IMR-90 (cell line): ENCODE results near the gene C9orf50. TPM values are rescaled to one million over a fixed set of nuclear protein-coding genes. Genes with fewer than 3 reads are reported as not detected.

Experiments used
- ATAC-seq: fragments of 200-7000 bp; cut with Tn5 transposase; 2 replicates; pipeline ENCODE4 v1.9.1; 2020; ENCODE audit warnings: low read depth, mild to moderate bottlenecking, moderate library complexity
- BruUV-seq: library from RNA; stranded (reverse); fragments of 400-500 nt; replicated peaks from 2 replicates; lab custom pipeline; 2021; lab: Mats Ljungman, UMichigan
- CTCF ChIA-PET: fragments of 300-600 bp; formaldehyde crosslinking; extraction: SDS; loops from one replicate; lab custom pipeline; 2021; ENCODE audit warnings: antibody characterized with exemption; lab: Yijun Ruan, JAX
- POLR2A ChIA-PET: fragments of 300-600 bp; sonication (Branson Sonifier 250); formaldehyde crosslinking; loops from one replicate; lab custom pipeline; 2022; ENCODE audit warnings: antibody characterized with exemption; ENCODE audit not compliant: unreplicated experiment; lab: Charles Lee
- DNase-seq: peaks from one replicate; pipeline ENCODE4 v3.0.0; 2013
- H2AFZ ChIP-seq: replicated peaks from 2 replicates; pipeline ENCODE3; 2013; ENCODE audit warnings: low read length, mild to moderate bottlenecking; ENCODE audit not compliant: poor library complexity
- H2AK5ac ChIP-seq: 2 replicates; pipeline ENCODE4 v1.6.1; 2013; ENCODE audit warnings: low read depth, low read length, inconsistent platforms
- H2AK9ac ChIP-seq: replicated peaks from 2 replicates; pipeline ENCODE3; 2013; ENCODE audit warnings: mild to moderate bottlenecking, low read depth, low read length, moderate library complexity; ENCODE audit not compliant: poor library complexity
- H2BK120ac ChIP-seq: 2 replicates; pipeline ENCODE4 v1.6.1; 2013; ENCODE audit warnings: low read depth, low read length, inconsistent platforms
- H2BK15ac ChIP-seq: 3 replicates; pipeline ENCODE4 v1.6.1; 2013; ENCODE audit warnings: low read depth, low read length, inconsistent platforms
- H2BK20ac ChIP-seq: 2 replicates; pipeline ENCODE4 v1.6.1; 2013; ENCODE audit warnings: low read depth, mild to moderate bottlenecking, inconsistent platforms, low read length, moderate library complexity
- H2BK5ac ChIP-seq: 2 replicates; pipeline ENCODE4 v1.6.1; 2013; ENCODE audit warnings: mild to moderate bottlenecking, low read depth, low read length, inconsistent platforms; ENCODE audit not compliant: poor library complexity, severe bottlenecking
- H3K14ac ChIP-seq: replicated peaks from 2 replicates; pipeline ENCODE4 v1.6.1; 2013; ENCODE audit warnings: low read depth, low read length, inconsistent platforms
- H3K18ac ChIP-seq: 2 replicates; pipeline ENCODE4 v1.6.1; 2013; ENCODE audit warnings: low read depth, low read length, control low read depth
- H3K23ac ChIP-seq: 2 replicates; pipeline ENCODE4 v1.6.1; 2013; ENCODE audit warnings: low read depth, low read length, inconsistent platforms
- H3K27ac ChIP-seq: 2 replicates; pipeline ENCODE4 v1.5.1; 2013; ENCODE audit warnings: mild to moderate bottlenecking, control low read depth, low read length; ENCODE audit not compliant: insufficient read depth
- H3K27me3 ChIP-seq: 2 replicates; pipeline ENCODE4 v1.6.1; 2013; ENCODE audit warnings: low read length; ENCODE audit not compliant: control insufficient read depth, insufficient read depth
- H3K36me3 ChIP-seq: 2 replicates; pipeline ENCODE4 v1.6.1; 2013; ENCODE audit warnings: low read length, mixed read lengths; ENCODE audit not compliant: control insufficient read depth, insufficient read depth
- H3K4ac ChIP-seq: 2 replicates; pipeline ENCODE4 v1.6.1; 2013; ENCODE audit warnings: low read depth, low read length, inconsistent platforms
- H3K4me1 ChIP-seq: 2 replicates; pipeline ENCODE4 v1.6.1; 2013; ENCODE audit warnings: low read length, mixed read lengths; ENCODE audit not compliant: control insufficient read depth, insufficient read depth
- H3K4me2 ChIP-seq: 2 replicates; pipeline ENCODE4 v1.6.1; 2013; ENCODE audit warnings: low read depth, mild to moderate bottlenecking, control low read depth, low read length, moderate library complexity
- H3K4me3 ChIP-seq: 2 replicates; pipeline ENCODE4 v1.5.1; 2013; ENCODE audit warnings: low read depth, mild to moderate bottlenecking, control low read depth, low read length, moderate library complexity; ENCODE audit not compliant: insufficient read depth
- H3K56ac ChIP-seq: 2 replicates; pipeline ENCODE4 v1.6.1; 2013; ENCODE audit warnings: low read length, inconsistent platforms; ENCODE audit not compliant: insufficient read depth; ENCODE audit errors: extremely low read depth
- H3K79me1 ChIP-seq, 2 experiments: 2 replicates each; pipeline ENCODE4 v1.6.1; 2013; ENCODE audit warnings: low read length in 2 of 2, inconsistent platforms in 1 of 2, low read depth in 1 of 2
- H3K9ac ChIP-seq: 2 replicates; pipeline ENCODE4 v1.6.1; 2013; ENCODE audit warnings: low read depth, low read length, control low read depth
- H3K9me1 ChIP-seq: 2 replicates; pipeline ENCODE4 v1.6.1; 2013; ENCODE audit warnings: low read length, inconsistent platforms; ENCODE audit not compliant: insufficient read depth
- H3K9me3 ChIP-seq: 2 replicates; pipeline ENCODE4 v1.6.1; 2013; ENCODE audit warnings: low read length; ENCODE audit not compliant: control insufficient read depth, insufficient read depth
- H4K20me1 ChIP-seq: 2 replicates; pipeline ENCODE4 v1.6.1; 2013; ENCODE audit warnings: low read length, inconsistent platforms; ENCODE audit not compliant: insufficient read depth
- H4K5ac ChIP-seq: 2 replicates; pipeline ENCODE4 v1.6.1; 2013; ENCODE audit warnings: mild to moderate bottlenecking, low read depth, low read length, control low read depth
- H4K8ac ChIP-seq, 2 experiments: 2 replicates each; pipeline ENCODE4 v1.6.1; 2013; ENCODE audit warnings: low read depth in 2 of 2, low read length in 2 of 2, control low read depth in 1 of 2, inconsistent platforms in 1 of 2
- H4K91ac ChIP-seq: 2 replicates; pipeline ENCODE4 v1.6.1; 2013; ENCODE audit warnings: low read depth, low read length, inconsistent platforms; ENCODE audit not compliant: insufficient read depth
- CHD1 ChIP-seq: IDR thresholded peaks from 2 replicates; pipeline ENCODE4 v1.6.1; 2012; ENCODE audit warnings: low read depth, low read length, improper control_type of control experiment
- FOS ChIP-seq: fragments of 150-350 bp; IDR thresholded peaks from 2 replicates; pipeline ENCODE4 v1.6.1; 2016; ENCODE audit warnings: low read depth, low read length
- MXI1 ChIP-seq: IDR thresholded peaks from 2 replicates; pipeline ENCODE4 v1.6.1; 2012; ENCODE audit warnings: low read depth, mild to moderate bottlenecking, low read length, moderate library complexity, borderline replicate concordance
- NFE2L2 ChIP-seq: fragments of 150-350 bp; IDR thresholded peaks from 2 replicates; pipeline ENCODE4 v1.6.1; 2016; ENCODE audit warnings: low read depth, mild to moderate bottlenecking, low read length
- RAD21 ChIP-seq: IDR thresholded peaks from 2 replicates; pipeline ENCODE4 v1.6.1; 2012; ENCODE audit warnings: low read length, improper control_type of control experiment
- RCOR1 ChIP-seq: IDR thresholded peaks from 2 replicates; pipeline ENCODE4 v1.6.1; 2012; ENCODE audit warnings: mild to moderate bottlenecking, low read length, improper control_type of control experiment; ENCODE audit not compliant: insufficient replicate concordance
- WGBS, 2 experiments: methylation state at CpG; one replicate each; pipeline versions ENCODE4 v1.1.5 to v1.1.7; 2013; ENCODE audit warnings: missing lambda C conversion rate in 2 of 2; ENCODE audit not compliant: insufficient read length in 1 of 2; ENCODE audit errors: extremely low coverage in 2 of 2; 5-methylcytosine and 5-hydroxymethylcytosine counted together
- dilution Hi-C: fragments of 300-500 bp; cut with HindIII; formaldehyde crosslinking; loops from one replicate; pipeline ENCODE4 v1.14.3; 2018; ENCODE audit warnings: low sequenced_read_pairs; ENCODE audit not compliant: unreplicated experiment
- in situ Hi-C: fragments of 300-500 bp; cut with MboI; formaldehyde crosslinking; loops from 3 replicates; pipeline ENCODE4 v1.14.3; 2019; ENCODE audit warnings: low sequenced_read_pairs, inconsistent platforms, mixed read lengths
- intact Hi-C: fragments of 100-400 bp; cut with micrococcal nuclease; formaldehyde crosslinking; loops from 2 replicates; pipeline ENCODE4 v1.10.0; 2022
- polyA plus RNA-seq, 3 experiments: library from polyadenylated mRNA; depleted of rRNA; stranded (reverse); fragments of >200 nt; gene quantifications; 2 replicates each; pipeline ENCODE4 v1.2.3, GENCODE V29; 2012; ENCODE audit warnings: low replicate concordance in 1 of 3
- total RNA-seq: library from RNA; depleted of rRNA; stranded (reverse); fragments of >200 nt; gene quantifications from 2 replicates; pipeline ENCODE4 v1.2.3, GENCODE V29; 2012
- TF ChIP-seq, protein P1 (sequence below): fragments of 150-350 bp; IDR thresholded peaks from 2 replicates; pipeline ENCODE4 v1.6.1; 2016; ENCODE audit warnings: low read depth, mild to moderate bottlenecking, low read length, moderate library complexity, borderline replicate concordance

C9orf50 gene
- total and polyA plus RNA-seq, 2 of the 4 experiments (the other 2 are of a cell fraction) = 0.09 TPM; not detected in 1

DNA sequence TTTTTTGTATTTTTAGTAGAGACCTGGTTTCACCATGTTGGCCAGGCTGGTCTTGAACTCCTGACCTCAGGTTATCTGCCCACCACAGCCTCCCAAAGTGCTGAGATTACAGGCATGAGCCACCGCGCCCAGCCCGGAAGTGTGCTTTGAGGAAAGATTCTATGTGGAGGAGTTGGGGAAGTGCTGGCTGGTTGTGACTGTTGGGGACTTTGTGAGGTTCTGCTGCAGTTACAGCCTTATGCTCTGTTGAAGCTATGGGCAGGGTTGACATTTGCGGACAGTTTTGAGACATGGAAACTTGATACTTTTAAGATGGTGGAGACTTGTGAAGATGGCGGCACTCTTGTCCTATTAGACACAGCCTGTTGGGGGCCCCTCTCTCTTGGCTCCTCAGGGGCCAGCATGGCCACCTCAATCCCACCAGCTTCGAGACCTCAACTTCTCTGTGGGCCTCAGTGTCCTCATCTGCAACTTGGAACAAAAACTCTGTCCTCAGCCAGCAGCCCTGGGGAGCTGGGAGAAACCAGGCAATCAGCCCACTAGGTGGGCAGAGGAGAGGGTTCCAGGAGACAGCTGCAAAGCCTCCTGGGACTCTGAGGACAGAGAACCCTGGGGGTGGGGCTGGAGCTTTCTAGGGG is 24.9 kb downstream of the C9orf50 start:
- dilution Hi-C loops = no loop called here
- no TSS peak for BruUV-seq
- peaks cover 5 to 11% of the 10 kb centered on the region in 2 experiments; a peak in 3 of 4 replicates for H3K79me1 ChIP-seq

More for the DNA sequence above, 24.9 kb downstream of the C9orf50 start:
- peak overlapping the region; percentile 97 for H2AFZ ChIP-seq
- H2BK5ac ChIP-seq = peak overlapping the region; percentile 70
- peak overlapping the region; percentile 99 for H4K91ac ChIP-seq
- H3K18ac ChIP-seq = no peak overlapping the region
- H2BK15ac ChIP-seq = peak overlapping the region; percentile 27; the same call in 1 of the 3 replicates
- no peaks in the 10 kb centered on the region for H3K36me3 ChIP-seq
- H3K4me1 ChIP-seq = peaks cover 20% of the 10 kb centered on the region
- no peaks in the 10 kb centered on the region for H3K9me3 ChIP-seq
- no peaks in the 10 kb centered on the region for H3K27me3 ChIP-seq
- no peak overlapping the region for H3K27ac ChIP-seq
- peak overlapping the region; percentile 66 for H2BK20ac ChIP-seq
- DNase-seq = no peak
- no peak overlapping the region for H3K4me2 ChIP-seq
- H3K14ac ChIP-seq = peak overlapping the region; percentile 98
- ATAC-seq = no peak
- peak overlapping the region; percentile 87 for H3K4ac ChIP-seq
- CTCF ChIA-PET = interaction anchor here (0.6 to 1.1 kb wide), 3 partner anchors 20 to 421 kb away, joined by 3 to 4 read pairs (median 4); no protein-coding TSS in a partner anchor
- no peak overlapping the region for H3K4me3 ChIP-seq
- no CpG with 5 or more reads among the region's 6 CpGs for WGBS, 2 experiments
- H3K23ac ChIP-seq = peak overlapping the region; percentile 58
- peaks cover 14% of the 10 kb centered on the region for H3K9me1 ChIP-seq
- H4K5ac ChIP-seq = no peak overlapping the region
- TF ChIP-seq RCOR1 = no peak
- no peak for TF ChIP-seq NFE2L2
- TF ChIP-seq MXI1 = no peak
- TF ChIP-seq, protein P1, sequence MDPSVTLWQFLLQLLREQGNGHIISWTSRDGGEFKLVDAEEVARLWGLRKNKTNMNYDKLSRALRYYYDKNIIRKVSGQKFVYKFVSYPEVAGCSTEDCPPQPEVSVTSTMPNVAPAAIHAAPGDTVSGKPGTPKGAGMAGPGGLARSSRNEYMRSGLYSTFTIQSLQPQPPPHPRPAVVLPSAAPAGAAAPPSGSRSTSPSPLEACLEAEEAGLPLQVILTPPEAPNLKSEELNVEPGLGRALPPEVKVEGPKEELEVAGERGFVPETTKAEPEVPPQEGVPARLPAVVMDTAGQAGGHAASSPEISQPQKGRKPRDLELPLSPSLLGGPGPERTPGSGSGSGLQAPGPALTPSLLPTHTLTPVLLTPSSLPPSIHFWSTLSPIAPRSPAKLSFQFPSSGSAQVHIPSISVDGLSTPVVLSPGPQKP = no peak
- no peak for TF ChIP-seq CHD1
- TF ChIP-seq RAD21 = no peak
- no peak for TF ChIP-seq FOS
- in situ Hi-C loops = no loop called here
- intact Hi-C loops = no loop called here
- H4K20me1 ChIP-seq = no peaks in the 10 kb centered on the region
- peak overlapping the region; percentile 99 for H2AK9ac ChIP-seq
- peak overlapping the region; percentile 3; the same call in 1 of the 2 replicates for H3K56ac ChIP-seq
- H2BK120ac ChIP-seq = peak overlapping the region; percentile 94
- peak overlapping the region; percentile 92 to 95; a peak in 3 of 4 replicates for H4K8ac ChIP-seq
- H2AK5ac ChIP-seq = peak overlapping the region; percentile 91
- H3K9ac ChIP-seq = no peak overlapping the region
- POLR2A ChIA-PET = interaction anchor here (1.1 kb wide), 3 partner anchors 15 to 113 kb away, joined by 3 to 6 read pairs (median 3); no protein-coding TSS in a partner anchor
